Fibroblast of skin of left biceps (primary cell): ENCODE measurements around the gene SEC11C.

Source experiments
- DNase-seq, 2 experiments: peaks; one replicate each; pipeline ENCODE4 v3.0.0-alpha.2; 2013; ENCODE audit warnings: low read depth in 2 of 2

The SEC11C gene

GRCh38 chr18:59144483-59144882 is 4.8 kb downstream of the SEC11C start:
- no peak for DNase-seq

DNA sequence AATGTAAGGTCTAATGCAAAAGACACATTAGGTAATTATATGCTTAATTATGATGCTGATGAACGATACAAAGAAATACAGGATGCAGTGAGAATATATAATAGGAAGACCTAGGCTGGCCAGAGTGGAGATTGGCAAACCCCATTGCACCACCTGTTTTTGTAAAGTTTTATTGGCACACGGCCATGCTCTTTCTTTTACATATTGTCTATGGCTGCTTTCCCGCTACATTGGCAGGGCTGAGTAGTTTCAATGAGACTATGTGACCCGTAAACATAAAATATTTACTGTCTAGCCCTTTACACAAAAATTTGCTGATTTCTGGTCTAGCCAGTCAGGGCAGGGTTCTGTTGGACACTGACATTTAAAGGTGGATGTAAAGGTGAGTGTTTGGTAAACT is 5.4 kb downstream of the SEC11C start:
- DNase-seq, result no peak

- DNase-seq, result no peak
Measured at GRCh38 chr18:59148192-59148591, 8.5 kb downstream of the SEC11C start.

GRCh38 chr18:59149007-59149406 is 9.3 kb downstream of the SEC11C start:
- DNase-seq, result no peak

GRCh38 chr18:59149416-59149815 is 9.7 kb downstream of the SEC11C start:
- DNase-seq, result no peak

DNA sequence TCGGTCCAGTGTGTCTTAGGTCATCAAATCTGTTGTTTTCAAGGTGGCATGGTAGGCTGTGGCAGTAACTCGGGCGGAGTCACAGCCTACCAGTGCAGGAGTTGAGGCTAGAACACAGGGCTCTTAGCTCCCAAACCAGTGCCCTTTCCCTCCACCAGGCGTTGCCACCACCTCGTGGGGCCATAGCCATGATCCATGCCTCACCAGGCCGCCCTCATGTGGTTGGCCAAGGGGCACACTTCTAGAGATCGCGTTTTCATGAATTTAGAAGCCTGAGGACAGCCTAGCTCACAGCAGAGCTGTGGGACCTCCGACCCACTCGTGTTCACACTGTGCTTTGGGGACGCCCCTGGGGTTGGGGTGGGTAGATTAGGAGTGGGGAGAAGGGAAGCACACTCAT is 10.6 kb downstream of the SEC11C start:
- no peak for DNase-seq

DNA sequence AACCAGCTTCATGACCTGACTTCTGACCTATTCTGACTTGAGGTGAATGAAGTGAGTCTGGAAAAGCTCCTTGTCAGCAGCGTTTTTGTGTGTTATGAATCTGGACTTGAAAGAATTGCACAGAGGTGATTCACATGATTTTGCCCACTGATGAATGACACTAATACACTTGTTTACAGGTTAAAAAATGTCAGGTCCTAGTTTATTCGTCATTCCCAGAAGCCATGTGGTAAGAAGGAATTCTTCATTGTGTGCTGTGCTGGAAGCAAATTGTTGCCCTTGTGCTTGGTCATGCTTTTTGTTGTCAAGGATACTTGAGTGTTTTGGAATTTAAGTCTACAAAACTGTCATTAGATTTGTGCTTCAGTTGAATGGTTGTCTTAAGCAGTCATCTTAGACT is 15.5 kb downstream of the SEC11C start:
- DNase-seq, result peak; percentile 4 to 9

DNA sequence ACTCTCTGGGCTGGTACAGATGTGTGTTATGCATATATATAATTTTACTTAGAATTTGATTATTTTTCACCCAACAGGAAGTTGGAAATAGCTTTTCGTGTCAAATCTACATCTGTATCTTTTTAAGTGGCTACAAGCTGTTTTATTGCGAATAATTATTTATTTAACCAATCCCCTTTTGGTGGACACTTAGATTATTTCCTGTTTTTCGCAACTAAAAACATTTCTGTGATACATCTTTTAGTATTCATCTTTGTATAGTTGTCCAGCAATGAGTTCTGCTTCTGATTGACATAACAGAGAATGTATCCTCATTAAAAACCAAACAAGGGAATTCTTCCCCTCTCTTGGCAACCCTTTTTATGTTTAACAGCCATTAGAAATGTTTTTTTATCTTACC is 16.6 kb downstream of the SEC11C start:
- no peak for DNase-seq

GRCh38 chr18:59159265-59159664 is 19.6 kb downstream of the SEC11C start:
- DNase-seq, result no peak

GRCh38 chr18:59159986-59160385 is 20.3 kb downstream of the SEC11C start:
- no peak for DNase-seq

GRCh38 chr18:59172664-59173249 is 33.1 kb downstream of the SEC11C start:
- DNase-seq, result no peak

GRCh38 chr18:59177485-59177884 is 37.8 kb downstream of the SEC11C start:
- no peak for DNase-seq

GRCh38 chr18:59180150-59180845 is 40.6 kb downstream of the SEC11C start:
- DNase-seq, result peak; percentile 59 to 65

- no peak for DNase-seq
Measured at GRCh38 chr18:59182673-59183072, 43.0 kb downstream of the SEC11C start.

DNA sequence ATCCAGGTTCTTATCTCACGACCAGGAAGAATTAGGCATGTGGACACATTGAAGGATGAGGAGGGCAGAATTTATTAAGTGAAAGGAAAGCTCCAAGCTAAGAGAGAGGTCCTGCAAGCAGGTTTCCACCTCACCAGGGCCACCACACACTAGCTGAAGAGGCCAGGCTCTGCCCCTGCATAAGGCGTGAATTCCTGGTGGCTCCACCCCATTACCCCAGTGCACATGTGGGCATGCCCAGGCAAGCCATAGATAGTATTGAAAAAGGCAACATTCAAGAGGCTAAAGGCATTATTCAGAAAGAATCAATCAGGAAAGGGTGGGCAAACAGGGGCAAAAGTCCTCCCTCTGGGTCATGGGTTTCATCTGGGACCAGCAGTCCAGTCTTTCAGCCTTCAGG is 49.3 kb downstream of the SEC11C start:
- no peak for DNase-seq

DNA sequence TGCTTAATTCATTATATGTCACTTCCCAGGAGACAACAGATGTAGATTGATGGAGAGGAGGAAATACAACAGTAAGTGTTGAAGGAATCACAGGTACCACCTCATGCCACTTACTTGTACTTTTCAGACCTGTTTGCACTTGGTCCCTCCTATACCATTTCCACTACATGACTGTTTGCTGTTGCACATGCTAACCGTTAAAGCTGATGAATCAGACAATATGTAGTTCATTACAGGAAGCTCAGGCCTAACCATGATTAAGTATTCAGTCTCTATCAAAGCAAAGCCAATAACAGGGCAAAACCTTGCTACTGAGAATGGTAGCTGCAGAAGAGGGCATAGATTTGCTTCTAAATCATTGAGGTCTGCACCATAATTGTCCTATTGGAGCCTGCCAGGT is 50.1 kb downstream of the SEC11C start:
- DNase-seq, result no peak

DNA sequence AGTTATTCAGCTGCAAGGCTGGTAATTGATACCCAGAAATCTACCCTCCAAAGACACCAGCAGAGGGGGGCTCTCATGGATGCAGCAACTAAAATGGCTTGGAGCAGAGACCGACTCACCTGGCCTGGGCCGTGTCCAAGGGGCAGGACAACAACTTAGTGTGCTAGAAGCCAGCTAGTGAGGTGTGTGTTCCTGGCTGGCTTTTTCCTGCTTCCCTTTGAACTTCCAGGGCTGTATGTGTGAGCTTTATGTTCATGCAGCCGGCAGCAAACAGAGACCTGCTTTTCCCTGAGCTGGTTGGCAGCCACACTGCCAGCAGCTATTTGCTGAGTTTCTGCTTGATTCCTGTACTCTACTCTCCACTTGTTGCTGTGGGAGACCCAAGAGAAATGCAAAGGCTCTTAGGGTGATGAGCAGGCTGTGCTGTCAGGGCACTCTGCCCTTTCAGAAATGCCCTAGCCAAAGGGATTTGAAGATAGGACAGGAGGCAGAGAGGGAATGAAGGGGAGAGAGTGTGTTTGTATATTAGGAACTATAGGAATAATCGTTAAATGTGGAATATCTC is 56.6 kb downstream of the SEC11C start:
- no peak for DNase-seq

DNA sequence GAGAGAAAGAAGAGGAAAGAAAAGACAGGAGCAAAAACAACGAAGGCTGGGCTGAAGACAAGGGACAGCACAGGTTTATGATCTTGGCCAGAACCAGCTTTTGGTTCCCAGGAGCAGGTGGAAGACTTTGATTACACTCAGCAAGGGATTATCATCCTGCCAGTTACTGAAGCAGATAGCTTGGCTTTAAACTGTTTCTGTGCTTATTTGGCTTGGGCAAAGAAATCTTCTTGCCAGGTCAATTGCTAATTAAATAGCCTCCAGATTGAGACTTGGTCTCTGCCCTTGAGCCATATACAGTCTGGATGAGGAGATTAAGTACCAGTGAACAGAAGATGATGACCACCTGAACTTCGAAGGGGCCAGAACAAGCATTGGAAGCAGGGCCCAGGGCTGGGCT is 58.0 kb downstream of the SEC11C start:
- no peak for DNase-seq

DNA sequence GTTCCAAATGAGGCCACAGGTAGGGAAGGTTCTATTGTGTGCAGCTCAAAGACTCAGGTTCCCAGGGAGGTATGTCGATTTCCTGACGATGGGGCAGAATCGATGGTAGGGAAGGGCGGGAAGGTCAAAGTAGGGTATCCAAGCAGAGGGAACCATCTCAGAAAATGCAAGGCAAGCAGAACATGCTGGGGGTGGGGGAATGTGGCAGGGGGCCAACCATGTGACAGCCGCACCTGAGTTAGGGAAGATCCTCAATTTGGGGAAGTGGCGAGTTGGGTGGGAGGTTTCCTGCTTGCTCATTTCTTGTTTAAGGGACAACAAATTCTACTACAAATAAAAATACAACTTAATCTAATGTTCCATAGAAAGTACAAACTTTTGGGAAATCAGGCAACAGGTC is 58.5 kb downstream of the SEC11C start:
- DNase-seq, result no peak

- DNase-seq, result no peak
Measured at GRCh38 chr18:59200787-59201186, 61.1 kb downstream of the SEC11C start.

GRCh38 chr18:59202258-59202820 is 62.7 kb downstream of the SEC11C start:
- no peak for DNase-seq

- no peak for DNase-seq
Measured at GRCh38 chr18:59207506-59207905, 67.8 kb downstream of the SEC11C start.
